Measurements from ENCODE around the gene TNFRSF8. TPM values are rescaled to one million over a fixed set of nuclear protein-coding genes. Genes with fewer than 3 reads are reported as not detected.

The TNFRSF8 gene
- total and polyA plus RNA-seq, 2 donors: 0.26 to 1.5 TPM

GRCh38 chr1:12185918-12186678 lies 123.0 kb downstream of the TNFRSF8 start:
- Histone ChIP-seq H3K4me3 (ENCODE audit: low read depth, low read length) (no peak overlapping the region), H3K27ac (ENCODE audit: low read depth) (no peak overlapping the region), H3K36me3 (ENCODE audit: insufficient read depth) (no peaks in the 10 kb centered on the region), H3K4me1 (ENCODE audit: insufficient read depth) (no peaks in the 10 kb centered on the region)
- DNase-seq (ENCODE audit: extremely low spot score): no peak
- WGBS: 65% methylated on average over 13 of the region's 13 CpGs

GRCh38 chr1:12186679-12186985 lies 123.5 kb downstream of the TNFRSF8 start:
- H3K4me3 ChIP-seq (ENCODE audit: low read depth, low read length): no peak overlapping the region
- no peaks in the 10 kb centered on the region for H3K4me1 ChIP-seq (ENCODE audit: insufficient read depth)
- no peak for DNase-seq (ENCODE audit: extremely low spot score)
- H3K27ac ChIP-seq (ENCODE audit: low read depth): no peak overlapping the region
- 83% methylated on average over 4 of the region's 4 CpGs for WGBS
- no peaks in the 10 kb centered on the region for H3K36me3 ChIP-seq (ENCODE audit: insufficient read depth)

- Histone ChIP-seq H3K4me1 (ENCODE audit: insufficient read depth) (no peaks in the 10 kb centered on the region), H3K4me3 (ENCODE audit: low read depth, low read length) (no peak overlapping the region), H3K27ac (ENCODE audit: low read depth) (no peak overlapping the region), H3K36me3 (ENCODE audit: insufficient read depth) (no peaks in the 10 kb centered on the region)
- DNase-seq (ENCODE audit: extremely low spot score): no peak
- WGBS: 61% methylated on average over 3 of the region's 3 CpGs
Observed at GRCh38 chr1:12188115-12188514, 125.0 kb downstream of the TNFRSF8 start.

DNA sequence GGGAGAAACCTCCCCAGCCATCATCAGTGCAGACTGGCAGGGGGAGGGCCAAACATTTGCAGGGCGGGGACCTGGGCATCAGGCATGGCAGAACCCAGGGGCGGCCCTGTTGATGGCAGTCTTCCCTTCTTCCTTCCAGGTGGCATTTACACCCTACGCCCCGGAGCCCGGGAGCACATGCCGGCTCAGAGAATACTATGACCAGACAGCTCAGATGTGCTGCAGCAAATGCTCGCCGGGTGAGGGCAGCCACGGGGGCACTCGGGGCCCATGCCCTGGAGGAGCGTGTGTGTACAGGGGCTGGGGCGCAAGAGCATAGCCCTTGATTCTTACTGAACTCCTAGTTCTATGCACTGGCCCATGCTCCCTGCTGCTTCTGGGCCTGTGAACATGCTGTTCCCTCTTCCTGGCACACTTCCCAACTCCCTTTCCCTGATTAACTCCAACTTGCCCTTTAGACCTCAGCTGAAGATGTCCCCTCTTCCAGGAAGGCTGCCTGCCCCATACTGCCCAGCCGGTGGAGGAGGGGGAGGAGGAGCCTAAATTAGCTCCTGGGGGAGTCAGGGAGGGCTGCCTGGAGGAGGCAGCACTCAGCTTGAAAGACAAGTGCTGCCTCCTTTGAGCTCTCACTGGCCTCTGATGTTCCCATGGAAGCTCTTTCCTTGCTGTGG lies 125.7 kb downstream of the TNFRSF8 start:
- 85% methylated on average over 13 of the region's 13 CpGs for WGBS
- H3K4me3 ChIP-seq (ENCODE audit: low read depth, low read length): no peak overlapping the region
- H3K27ac ChIP-seq (ENCODE audit: low read depth): no peak overlapping the region
- no peak for DNase-seq (ENCODE audit: extremely low spot score)
- no peaks in the 10 kb centered on the region for H3K4me1 ChIP-seq (ENCODE audit: insufficient read depth)
- H3K36me3 ChIP-seq (ENCODE audit: insufficient read depth): no peaks in the 10 kb centered on the region

DNA sequence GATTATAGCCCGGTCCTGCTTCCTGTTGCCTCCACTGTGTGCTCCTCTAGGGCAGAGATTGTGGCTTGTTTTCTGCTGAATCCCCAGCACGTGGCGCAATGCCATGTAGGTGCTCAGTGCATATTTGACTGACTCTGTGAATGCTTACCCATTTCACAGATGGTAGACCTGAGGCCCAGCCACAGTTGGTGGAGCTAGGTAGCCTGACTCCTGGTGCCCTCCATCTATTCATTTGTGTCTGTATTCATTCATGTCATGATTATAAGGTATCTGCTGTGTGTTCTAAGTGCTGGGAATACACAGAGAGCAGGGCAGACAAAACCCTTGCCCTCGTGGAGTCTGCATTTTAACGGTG lies 126.2 kb downstream of the TNFRSF8 start:
- no peaks in the 10 kb centered on the region for H3K4me1 ChIP-seq (ENCODE audit: insufficient read depth)
- H3K36me3 ChIP-seq (ENCODE audit: insufficient read depth): no peaks in the 10 kb centered on the region
- 71% methylated on average over 5 of the region's 5 CpGs for WGBS
- H3K27ac ChIP-seq (ENCODE audit: low read depth): no peak overlapping the region
- H3K4me3 ChIP-seq (ENCODE audit: low read depth, low read length): no peak overlapping the region
- no peak for DNase-seq (ENCODE audit: extremely low spot score)

DNA sequence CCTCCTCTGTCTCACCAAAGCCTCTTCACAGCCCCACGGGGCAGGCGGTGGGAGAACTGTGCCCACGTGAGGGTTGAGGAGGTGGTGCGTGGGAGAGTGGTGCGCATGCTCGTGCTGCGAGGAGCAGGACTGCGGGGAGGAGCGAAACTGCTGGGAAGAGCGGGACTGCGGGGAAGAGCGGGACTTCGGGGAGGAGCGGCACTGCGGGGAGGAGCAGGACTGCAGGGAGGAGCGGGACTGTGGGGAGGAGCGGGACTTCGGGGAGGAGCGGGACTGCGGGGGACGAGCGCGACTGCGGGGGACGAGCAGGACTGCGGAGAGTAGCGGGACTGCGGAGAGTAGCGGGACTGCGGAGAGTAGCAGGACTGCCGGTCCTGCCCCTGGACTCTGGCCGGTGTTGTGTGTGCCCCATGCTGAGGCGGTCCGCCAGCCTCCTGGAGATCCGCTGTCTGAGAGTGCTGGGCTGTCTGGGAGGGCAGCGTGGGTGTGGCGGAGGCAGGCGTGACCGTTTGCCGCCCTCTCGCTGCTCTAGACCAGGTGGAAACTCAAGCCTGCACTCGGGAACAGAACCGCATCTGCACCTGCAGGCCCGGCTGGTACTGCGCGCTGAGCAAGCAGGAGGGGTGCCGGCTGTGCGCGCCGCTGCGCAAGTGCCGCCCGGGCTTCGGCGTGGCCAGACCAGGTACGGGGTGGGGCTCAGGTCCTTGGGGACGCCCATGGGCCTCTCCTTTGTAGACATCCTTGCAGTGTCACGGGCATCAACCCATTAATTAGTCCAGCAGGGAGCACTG lies 128.3 kb downstream of the TNFRSF8 start:
- WGBS: 87% methylated on average over 58 of the region's 58 CpGs
- no peak for DNase-seq (ENCODE audit: extremely low spot score)
- H3K27ac ChIP-seq (ENCODE audit: low read depth): no peak overlapping the region
- no peaks in the 10 kb centered on the region for H3K4me1 ChIP-seq (ENCODE audit: insufficient read depth)
- no peaks in the 10 kb centered on the region for H3K36me3 ChIP-seq (ENCODE audit: insufficient read depth)
- no peak overlapping the region for H3K4me3 ChIP-seq (ENCODE audit: low read depth, low read length)

Small RNA genes within 50 kb of the gene (small RNA-seq; reads per million reads assigned to genes)
- gene AL096840.1: not detected
- not detected for gene MIR4632
- gene MIR6729: not detected
- not detected for gene RF00019
- gene RN7SL649P: not detected
- gene RNU6-777P: not detected
- gene RPL23AP89: not detected

Other genes with a start within 250 kb of the TNFRSF8 start
- not detected for gene NPPA, start 215.5 kb upstream of the TNFRSF8 start, total RNA-seq
- gene NPPA, start 215.5 kb upstream of the TNFRSF8 start, polyA plus RNA-seq: 1.0 TPM
- not detected for gene NPPB, start 204.4 kb upstream of the TNFRSF8 start, total RNA-seq
- not detected for gene NPPB, start 204.4 kb upstream of the TNFRSF8 start, polyA plus RNA-seq
- gene KIAA2013, start 136.9 kb upstream of the TNFRSF8 start, total RNA-seq: 19.1 TPM
- gene KIAA2013, start 136.9 kb upstream of the TNFRSF8 start, polyA plus RNA-seq: 71.5 TPM
- 93.9 TPM for gene PLOD1, start 128.6 kb upstream of the TNFRSF8 start, total RNA-seq
- gene PLOD1, start 128.6 kb upstream of the TNFRSF8 start, polyA plus RNA-seq: 97.5 TPM
- gene MFN2, start 82.9 kb upstream of the TNFRSF8 start, total RNA-seq: 26.6 TPM
- gene MFN2, start 82.9 kb upstream of the TNFRSF8 start, polyA plus RNA-seq: 88.6 TPM
- gene MIIP, start 43.8 kb upstream of the TNFRSF8 start, total RNA-seq: 14.4 TPM
- 24.9 TPM for gene MIIP, start 43.8 kb upstream of the TNFRSF8 start, polyA plus RNA-seq
- gene TNFRSF1B, start 103.7 kb downstream of the TNFRSF8 start, total RNA-seq: 11.7 TPM
- 30.8 TPM for gene TNFRSF1B, start 103.7 kb downstream of the TNFRSF8 start, polyA plus RNA-seq
- gene VPS13D, start 166.7 kb downstream of the TNFRSF8 start, total RNA-seq: 59.4 TPM
- 27.2 TPM for gene VPS13D, start 166.7 kb downstream of the TNFRSF8 start, polyA plus RNA-seq

Measured in urinary bladder (tissue), 4 donors.